Gastrocnemius medialis (tissue), 4 donors: ENCODE data around the gene AATK.

Experiments used
- POLR2A ChIP-seq, 2 donors: fragments of 450-650 bp; IDR thresholded peaks; one replicate each; pipeline ENCODE4 v1.6.1; 2017; ENCODE audit warnings: antibody characterized with exemption in 2 of 2, mild to moderate bottlenecking in 2 of 2, moderate library complexity in 2 of 2
- TF ChIP-seq, protein P1 (sequence below), 5 experiments: fragments of 450-650 bp in 3 of 5; fragments of 200-600 bp in 2 of 5; sonication (generic) in 2 of 5; IDR thresholded peaks in 4 of 5; conservative IDR thresholded peaks in 1 of 5; 1 replicate in 4 of 5; 2 replicates in 1 of 5; pipeline ENCODE4 v1.5.1; 2016 to 2019; ENCODE audit warnings: antibody characterized with exemption in 5 of 5, mild to moderate bottlenecking in 3 of 5, moderate library complexity in 3 of 5

DNA sequence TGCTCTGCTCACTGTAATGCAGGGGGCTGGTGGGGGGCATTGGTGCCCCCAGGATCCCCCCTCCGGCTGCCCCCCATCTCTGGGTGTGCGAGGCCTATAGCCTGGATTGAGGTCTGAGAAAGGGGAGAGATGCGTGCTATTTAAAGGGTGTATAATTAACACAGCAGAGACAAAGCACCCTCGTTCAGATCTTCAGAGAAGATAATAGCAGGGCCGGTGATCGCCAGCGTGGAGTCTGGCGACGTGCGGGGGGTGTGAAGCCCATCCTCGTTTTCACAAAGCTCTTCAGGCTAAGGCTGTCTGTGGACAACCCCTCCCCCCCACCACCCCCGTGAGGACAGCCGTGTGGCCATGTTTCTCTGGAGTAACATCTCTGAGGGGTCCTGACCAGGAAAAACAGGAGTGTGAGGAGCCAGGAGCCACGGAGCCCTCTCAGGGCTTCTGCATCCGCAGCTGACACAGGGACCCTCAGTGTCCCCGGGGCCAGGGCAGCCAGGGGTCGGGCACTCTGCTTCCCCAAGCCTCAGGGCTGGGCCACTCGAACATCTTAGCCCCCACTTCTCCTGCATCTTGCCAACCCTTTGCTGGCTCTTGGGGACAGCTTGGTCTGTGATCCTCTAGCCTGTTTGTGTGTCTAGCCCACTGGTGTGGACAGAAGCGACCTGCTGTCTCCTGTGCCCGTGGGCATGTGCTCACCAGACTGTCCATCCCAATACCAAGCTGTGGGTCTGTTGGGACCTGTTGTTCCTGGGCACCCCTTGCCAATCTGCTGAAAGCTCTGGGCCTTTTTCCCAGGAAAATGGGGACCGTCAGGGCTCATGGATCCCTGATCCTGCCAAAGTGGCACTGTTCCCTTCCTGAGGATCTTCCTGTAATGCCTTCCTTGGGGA is 72.2 kb downstream of the AATK start:
- TF ChIP-seq POLR2A (IDR thresholded peaks at IDR 0.05): no peak
- TF ChIP-seq, protein P1, sequence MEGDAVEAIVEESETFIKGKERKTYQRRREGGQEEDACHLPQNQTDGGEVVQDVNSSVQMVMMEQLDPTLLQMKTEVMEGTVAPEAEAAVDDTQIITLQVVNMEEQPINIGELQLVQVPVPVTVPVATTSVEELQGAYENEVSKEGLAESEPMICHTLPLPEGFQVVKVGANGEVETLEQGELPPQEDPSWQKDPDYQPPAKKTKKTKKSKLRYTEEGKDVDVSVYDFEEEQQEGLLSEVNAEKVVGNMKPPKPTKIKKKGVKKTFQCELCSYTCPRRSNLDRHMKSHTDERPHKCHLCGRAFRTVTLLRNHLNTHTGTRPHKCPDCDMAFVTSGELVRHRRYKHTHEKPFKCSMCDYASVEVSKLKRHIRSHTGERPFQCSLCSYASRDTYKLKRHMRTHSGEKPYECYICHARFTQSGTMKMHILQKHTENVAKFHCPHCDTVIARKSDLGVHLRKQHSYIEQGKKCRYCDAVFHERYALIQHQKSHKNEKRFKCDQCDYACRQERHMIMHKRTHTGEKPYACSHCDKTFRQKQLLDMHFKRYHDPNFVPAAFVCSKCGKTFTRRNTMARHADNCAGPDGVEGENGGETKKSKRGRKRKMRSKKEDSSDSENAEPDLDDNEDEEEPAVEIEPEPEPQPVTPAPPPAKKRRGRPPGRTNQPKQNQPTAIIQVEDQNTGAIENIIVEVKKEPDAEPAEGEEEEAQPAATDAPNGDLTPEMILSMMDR (IDR thresholded peaks at IDR 0.05 in 4 of 5, conservative IDR thresholded peaks at IDR 0.05 in 1 of 5): no peak
